Astrocyte (in vitro differentiated cells and primary cell): Measurements from ENCODE around the gene MIB2.
"Not testable (repeated sequence)": the region's sequence is repeated elsewhere in the genome, so short reads cannot be mapped to it uniquely, and the experiment has no call there.

Experiments used
- EZH2 ChIP-seq: IDR thresholded peaks from 2 replicates; pipeline ENCODE4 v1.6.1; 2012; ENCODE audit warnings: mild to moderate bottlenecking, low read length, inconsistent platforms; ENCODE audit not compliant: insufficient read depth
- TF ChIP-seq, protein P1 (sequence below): IDR thresholded peaks from 2 replicates; pipeline ENCODE4 v1.5.1; 2011; ENCODE audit warnings: low read depth, mild to moderate bottlenecking, inconsistent platforms, low read length, moderate library complexity; ENCODE audit not compliant: insufficient read depth

DNA sequence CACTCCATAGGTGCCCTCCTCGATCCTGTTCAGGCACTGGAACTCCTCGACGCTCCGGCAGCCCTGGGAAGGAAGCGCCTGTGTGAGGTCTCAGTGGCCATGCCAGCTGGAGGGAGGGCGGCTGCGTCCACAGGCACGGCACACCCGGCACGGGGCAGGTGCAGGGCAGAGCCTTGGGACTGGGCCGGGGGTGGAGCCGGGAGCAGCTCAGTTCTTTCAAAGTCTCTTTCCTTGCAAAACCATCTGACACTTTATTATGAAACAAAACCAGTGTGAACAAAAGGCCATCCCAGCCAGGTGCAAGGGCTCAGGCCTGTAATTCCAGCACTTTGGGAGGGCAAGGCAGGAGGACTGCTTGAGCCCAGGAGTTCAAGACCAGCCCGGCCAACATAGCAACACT is 23.2 kb downstream of the MIB2 start:
- TF ChIP-seq EZH2: not testable (repeated sequence)
- TF ChIP-seq, protein P1, sequence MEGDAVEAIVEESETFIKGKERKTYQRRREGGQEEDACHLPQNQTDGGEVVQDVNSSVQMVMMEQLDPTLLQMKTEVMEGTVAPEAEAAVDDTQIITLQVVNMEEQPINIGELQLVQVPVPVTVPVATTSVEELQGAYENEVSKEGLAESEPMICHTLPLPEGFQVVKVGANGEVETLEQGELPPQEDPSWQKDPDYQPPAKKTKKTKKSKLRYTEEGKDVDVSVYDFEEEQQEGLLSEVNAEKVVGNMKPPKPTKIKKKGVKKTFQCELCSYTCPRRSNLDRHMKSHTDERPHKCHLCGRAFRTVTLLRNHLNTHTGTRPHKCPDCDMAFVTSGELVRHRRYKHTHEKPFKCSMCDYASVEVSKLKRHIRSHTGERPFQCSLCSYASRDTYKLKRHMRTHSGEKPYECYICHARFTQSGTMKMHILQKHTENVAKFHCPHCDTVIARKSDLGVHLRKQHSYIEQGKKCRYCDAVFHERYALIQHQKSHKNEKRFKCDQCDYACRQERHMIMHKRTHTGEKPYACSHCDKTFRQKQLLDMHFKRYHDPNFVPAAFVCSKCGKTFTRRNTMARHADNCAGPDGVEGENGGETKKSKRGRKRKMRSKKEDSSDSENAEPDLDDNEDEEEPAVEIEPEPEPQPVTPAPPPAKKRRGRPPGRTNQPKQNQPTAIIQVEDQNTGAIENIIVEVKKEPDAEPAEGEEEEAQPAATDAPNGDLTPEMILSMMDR: not testable (repeated sequence)
